Left ventricle myocardium inferior (tissue), 1 donor: ENCODE data around the gene TMEM163. TPM values are rescaled to one million over a fixed set of nuclear protein-coding genes. Genes with fewer than 3 reads are reported as not detected.

Experiments used
- DNase-seq: peaks from one replicate; pipeline ENCODE4 v3.0.0-alpha.2; 2020
- H3K27ac ChIP-seq: fragments of 200-600 bp; replicated peaks from 2 replicates; pipeline ENCODE4 v1.8.0; 2021
- H3K27me3 ChIP-seq: fragments of 200-600 bp; 2 replicates; pipeline ENCODE4 v1.8.0; 2021; ENCODE audit warnings: low read depth
- H3K36me3 ChIP-seq: fragments of 200-600 bp; 2 replicates; pipeline ENCODE4 v1.8.0; 2021
- H3K4me1 ChIP-seq: fragments of 200-600 bp; 2 replicates; pipeline ENCODE4 v1.8.0; 2021
- H3K4me3 ChIP-seq: fragments of 200-600 bp; 2 replicates; pipeline ENCODE4 v1.8.0; 2021; ENCODE audit warnings: mild to moderate bottlenecking, moderate library complexity
- H3K9me3 ChIP-seq: fragments of 200-600 bp; replicated peaks from 2 replicates; pipeline ENCODE4 v1.8.0; 2021
- intact Hi-C: fragments of 100-400 bp; cut with micrococcal nuclease; formaldehyde crosslinking; loops from one replicate; pipeline ENCODE4 v1.11.0; 2022
- long read RNA-seq: library from polyadenylated mRNA; unstranded; transcript quantifications from one replicate; pipeline ENCODE4 v2.0.0, GENCODE V29; 2021
- total RNA-seq: library from RNA; stranded (reverse); fragmentation: NEBNext Ultra II Directional; extraction: Animal tissue kit (Norgen Biotek cat#: 25700); gene quantifications from one replicate; pipeline ENCODE4 v1.2.1, GENCODE V29; 2021
- TF ChIP-seq, protein P1 (sequence below): fragments of 200-600 bp; IDR thresholded peaks from 2 replicates; pipeline ENCODE4 v1.8.0; 2021; ENCODE audit warnings: antibody characterized with exemption, mild to moderate bottlenecking, borderline replicate concordance
- donor health status: DM: no; HTN: yes; CAD: no; lungs with severe emphysema.

Gene TMEM163
- 0.22 TPM for total RNA-seq
- long read RNA-seq, partial matches to known transcripts = 0 of 1 reads
- long read RNA-seq, other reads (novel, unspliced or antisense) = 0 of 1 reads

DNA sequence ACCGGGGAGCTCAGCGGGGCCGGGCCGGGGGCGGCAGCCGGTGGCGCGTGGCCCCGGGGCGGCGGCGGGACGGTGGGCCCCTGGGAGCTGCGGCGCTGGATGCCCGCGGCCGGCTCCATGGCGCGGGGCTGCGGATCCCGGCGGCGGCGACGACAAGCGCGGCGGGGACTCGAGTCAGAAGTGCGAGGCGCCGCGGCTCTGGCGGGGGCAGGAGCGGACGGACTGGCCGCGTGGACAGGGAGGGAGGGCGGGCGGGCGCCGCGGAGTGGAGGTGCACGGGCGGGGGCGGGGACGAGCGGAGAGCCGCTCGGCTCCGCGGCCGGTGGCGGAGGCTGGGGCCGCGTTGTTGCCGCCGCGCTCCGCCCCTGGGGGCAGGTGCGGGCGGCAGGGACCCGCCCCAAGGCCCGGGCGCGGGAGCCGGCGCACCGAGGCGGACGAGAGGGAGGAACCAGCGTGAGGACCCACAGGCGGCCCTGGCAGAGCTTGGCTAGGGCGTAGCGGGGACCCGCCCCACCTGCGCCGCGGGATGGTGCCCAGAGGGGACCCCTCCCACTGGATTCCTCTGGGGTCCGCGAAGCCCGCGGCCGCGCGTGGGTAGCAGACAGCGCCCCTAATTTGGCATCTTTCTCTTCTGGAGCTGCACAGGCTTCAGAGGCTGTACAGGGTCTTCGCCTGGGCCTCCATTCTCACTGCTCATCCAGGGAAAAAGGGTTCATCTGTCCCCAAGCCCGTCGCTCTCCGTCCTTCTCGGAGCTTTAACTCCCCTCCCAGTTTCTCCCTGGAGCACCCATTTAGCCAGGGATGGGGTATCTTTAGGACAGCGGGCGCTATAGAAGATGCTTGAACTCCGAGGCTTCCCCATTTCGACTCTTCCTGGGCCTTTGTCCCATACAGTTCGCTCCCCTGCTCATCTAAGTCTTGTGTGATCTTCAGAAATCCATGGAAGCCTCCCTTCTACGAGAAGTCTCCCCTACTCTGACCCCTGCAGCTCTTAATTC, at the start of gene TMEM163:
Gene TMEM163, minus strand, starts transcription at position 184 of the 998 bp plus-strand sequence.
- H3K9me3 ChIP-seq = no peaks in the 10 kb centered on the region
- peaks cover 97% of the 10 kb centered on the region for H3K27me3 ChIP-seq
- H3K4me3 ChIP-seq = peak within 1 kb of the TSS; percentile 67
- H3K36me3 ChIP-seq = no peaks in the 10 kb centered on the region
- TF ChIP-seq, protein P1, sequence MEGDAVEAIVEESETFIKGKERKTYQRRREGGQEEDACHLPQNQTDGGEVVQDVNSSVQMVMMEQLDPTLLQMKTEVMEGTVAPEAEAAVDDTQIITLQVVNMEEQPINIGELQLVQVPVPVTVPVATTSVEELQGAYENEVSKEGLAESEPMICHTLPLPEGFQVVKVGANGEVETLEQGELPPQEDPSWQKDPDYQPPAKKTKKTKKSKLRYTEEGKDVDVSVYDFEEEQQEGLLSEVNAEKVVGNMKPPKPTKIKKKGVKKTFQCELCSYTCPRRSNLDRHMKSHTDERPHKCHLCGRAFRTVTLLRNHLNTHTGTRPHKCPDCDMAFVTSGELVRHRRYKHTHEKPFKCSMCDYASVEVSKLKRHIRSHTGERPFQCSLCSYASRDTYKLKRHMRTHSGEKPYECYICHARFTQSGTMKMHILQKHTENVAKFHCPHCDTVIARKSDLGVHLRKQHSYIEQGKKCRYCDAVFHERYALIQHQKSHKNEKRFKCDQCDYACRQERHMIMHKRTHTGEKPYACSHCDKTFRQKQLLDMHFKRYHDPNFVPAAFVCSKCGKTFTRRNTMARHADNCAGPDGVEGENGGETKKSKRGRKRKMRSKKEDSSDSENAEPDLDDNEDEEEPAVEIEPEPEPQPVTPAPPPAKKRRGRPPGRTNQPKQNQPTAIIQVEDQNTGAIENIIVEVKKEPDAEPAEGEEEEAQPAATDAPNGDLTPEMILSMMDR = no peak
- peaks cover 18% of the 10 kb centered on the region for H3K4me1 ChIP-seq
- intact Hi-C loops = no loop called here
- DNase-seq = no peak
- no peak within 1 kb of the TSS for H3K27ac ChIP-seq

DNA sequence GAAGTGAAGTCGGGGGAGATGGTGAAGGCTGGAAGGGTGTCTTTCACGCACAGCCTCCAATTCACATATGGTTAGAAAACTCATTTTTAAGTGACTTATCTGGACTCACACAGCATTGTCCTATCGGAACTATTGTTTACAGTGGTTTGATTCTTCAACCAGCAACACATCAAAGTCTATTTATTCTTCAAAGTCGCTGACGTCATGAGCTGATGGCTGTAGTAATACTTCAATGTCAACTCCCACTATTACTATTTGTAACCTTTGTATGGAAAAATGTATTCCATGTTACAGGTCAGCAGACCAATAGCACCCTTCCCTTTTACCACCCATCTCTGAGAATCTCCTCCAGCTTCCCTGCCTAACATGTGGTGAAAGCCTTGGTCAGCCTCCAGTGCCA, 47.8 kb upstream of the TMEM163 start:
- Histone ChIP-seq H3K27me3 (peaks cover 4% of the 10 kb centered on the region), H3K4me3 (no peak overlapping the region), H3K9me3 (no peaks in the 10 kb centered on the region), H3K36me3 (no peaks in the 10 kb centered on the region), H3K27ac (no peak overlapping the region), H3K4me1 (no peaks in the 10 kb centered on the region)
- no peak for DNase-seq
- TF ChIP-seq, protein P1 = no peak
- intact Hi-C loops = no loop called here

- no peak for DNase-seq
- no peak overlapping the region for H3K4me3 ChIP-seq
- no peaks in the 10 kb centered on the region for H3K4me1 ChIP-seq
- intact Hi-C loops = no loop called here
- H3K27me3 ChIP-seq = peaks cover 5% of the 10 kb centered on the region
- TF ChIP-seq, protein P1 = no peak
- no peaks in the 10 kb centered on the region for H3K36me3 ChIP-seq
- no peak overlapping the region for H3K27ac ChIP-seq
- no peaks in the 10 kb centered on the region for H3K9me3 ChIP-seq
These were observed 47.2 kb upstream of the TMEM163 start for GRCh38 chr2:134765987-134766386.

- DNase-seq = no peak
- Histone ChIP-seq H3K9me3 (no peaks in the 10 kb centered on the region), H3K27me3 (peaks cover 5% of the 10 kb centered on the region), H3K36me3 (no peaks in the 10 kb centered on the region), H3K4me3 (no peak overlapping the region), H3K27ac (no peak overlapping the region), H3K4me1 (no peaks in the 10 kb centered on the region)
- intact Hi-C loops = no loop called here
- TF ChIP-seq, protein P1 = no peak
These were observed 45.4 kb upstream of the TMEM163 start for GRCh38 chr2:134764164-134764563.

GRCh38 chr2:134763164-134763710, 44.4 kb upstream of the TMEM163 start:
- intact Hi-C loops = no loop called here
- TF ChIP-seq, protein P1 = no peak
- H3K4me3 ChIP-seq = no peak overlapping the region
- DNase-seq = no peak
- no peaks in the 10 kb centered on the region for H3K36me3 ChIP-seq
- peaks cover 9% of the 10 kb centered on the region for H3K9me3 ChIP-seq
- no peak overlapping the region for H3K27ac ChIP-seq
- H3K27me3 ChIP-seq = peaks cover 5% of the 10 kb centered on the region
- H3K4me1 ChIP-seq = no peaks in the 10 kb centered on the region
